ENCODE results near the gene WDR93. TPM values are rescaled to one million over a fixed set of nuclear protein-coding genes. Genes with fewer than 3 reads are reported as not detected.

WDR93 gene
- total and polyA plus RNA-seq, 5 donors, result 0.05 TPM; not detected in 4

- intact Hi-C loops (cut with DNase I), result loop anchor here in 1 of 4 donors (5.0 kb wide), 1 partner anchor 36 kb away; the partner anchor contains the start of gene KIF7
- no peak overlapping the region for H3K4me3 ChIP-seq (ENCODE audit: low read length)
- WGBS, result 46% methylated on average over 2 of the region's 2 CpGs
- no peak for DNase-seq
- no peak overlapping the region for H3K27ac ChIP-seq (ENCODE audit: low read length)
- H3K9me3 ChIP-seq (ENCODE audit: control insufficient read depth, low read length), result no peaks in the 10 kb centered on the region
- H3K27me3 ChIP-seq (ENCODE audit: control insufficient read depth, insufficient read depth), result no peaks in the 10 kb centered on the region
- H3K4me1 ChIP-seq (ENCODE audit: control insufficient read depth, insufficient read depth, low read length), result no peaks in the 10 kb centered on the region
- no peak for ATAC-seq
Observed at GRCh38 chr15:89693091-89693490, 2.5 kb downstream of the WDR93 start.

GRCh38 chr15:89693696-89694095, 3.1 kb downstream of the WDR93 start:
- WGBS, result 80% methylated on average over 1 of the region's 1 CpG
- Histone ChIP-seq H3K27ac (ENCODE audit: low read length) (no peak overlapping the region), H3K4me1 (ENCODE audit: control insufficient read depth, insufficient read depth, low read length) (no peaks in the 10 kb centered on the region), H3K4me3 (ENCODE audit: low read length) (no peak overlapping the region), H3K9me3 (ENCODE audit: control insufficient read depth, low read length) (no peaks in the 10 kb centered on the region), H3K27me3 (ENCODE audit: control insufficient read depth, insufficient read depth) (no peaks in the 10 kb centered on the region)
- ATAC-seq (no peak), DNase-seq (no peak)
- intact Hi-C loops (cut with DNase I), result loop anchor here in 1 of 4 donors (5.0 kb wide), 1 partner anchor 36 kb away; the partner anchor contains the start of gene KIF7

- no peak for ATAC-seq
- Histone ChIP-seq H3K27ac (ENCODE audit: low read length) (no peak overlapping the region), H3K4me3 (ENCODE audit: low read length) (no peak overlapping the region), H3K4me1 (ENCODE audit: control insufficient read depth, insufficient read depth, low read length) (no peaks in the 10 kb centered on the region), H3K9me3 (ENCODE audit: control insufficient read depth, low read length) (no peaks in the 10 kb centered on the region), H3K27me3 (ENCODE audit: control insufficient read depth, insufficient read depth) (no peaks in the 10 kb centered on the region)
- WGBS, result 88% methylated on average over 1 of the region's 1 CpG
- intact Hi-C loops (cut with DNase I), result no loop called here
- no peak for DNase-seq
Observed at GRCh38 chr15:89695198-89695597, 4.6 kb downstream of the WDR93 start.

- Histone ChIP-seq H3K9me3 (ENCODE audit: control insufficient read depth, low read length) (no peaks in the 10 kb centered on the region), H3K4me3 (ENCODE audit: low read length) (no peak overlapping the region), H3K4me1 (ENCODE audit: control insufficient read depth, insufficient read depth, low read length) (no peaks in the 10 kb centered on the region), H3K27me3 (ENCODE audit: control insufficient read depth, insufficient read depth) (peaks cover 3% of the 10 kb centered on the region), H3K27ac (ENCODE audit: low read length) (no peak overlapping the region)
- intact Hi-C loops (cut with DNase I), result no loop called here
- ATAC-seq (no peak), DNase-seq (no peak)
Observed at GRCh38 chr15:89704411-89704810, 13.8 kb downstream of the WDR93 start.

GRCh38 chr15:89707577-89707976, 17.0 kb downstream of the WDR93 start:
- H3K27me3 ChIP-seq (ENCODE audit: control insufficient read depth, insufficient read depth), result no peaks in the 10 kb centered on the region
- H3K9me3 ChIP-seq (ENCODE audit: control insufficient read depth, low read length), result no peaks in the 10 kb centered on the region
- H3K4me1 ChIP-seq (ENCODE audit: control insufficient read depth, insufficient read depth, low read length), result no peaks in the 10 kb centered on the region
- intact Hi-C loops (cut with DNase I), result no loop called here
- 62% methylated on average over 1 of the region's 1 CpG for WGBS
- no peak overlapping the region for H3K4me3 ChIP-seq (ENCODE audit: low read length)
- DNase-seq (no peak), ATAC-seq (no peak)
- no peak overlapping the region for H3K27ac ChIP-seq (ENCODE audit: low read length)

GRCh38 chr15:89714775-89715174, 24.2 kb downstream of the WDR93 start:
- no peak for ATAC-seq
- Histone ChIP-seq H3K27me3 (ENCODE audit: control insufficient read depth, insufficient read depth) (no peaks in the 10 kb centered on the region), H3K9me3 (ENCODE audit: control insufficient read depth, low read length) (no peaks in the 10 kb centered on the region), H3K4me1 (ENCODE audit: control insufficient read depth, insufficient read depth, low read length) (no peaks in the 10 kb centered on the region), H3K27ac (ENCODE audit: low read length) (no peak overlapping the region), H3K4me3 (ENCODE audit: low read length) (no peak overlapping the region)
- intact Hi-C loops (cut with DNase I), result no loop called here
- whole genome bisulfite sequencing, result 76% methylated on average over 2 of the region's 2 CpGs
- no peak for DNase-seq

GRCh38 chr15:89723031-89723430, 32.4 kb downstream of the WDR93 start:
- no peaks in the 10 kb centered on the region for H3K9me3 ChIP-seq (ENCODE audit: control insufficient read depth, low read length)
- intact Hi-C loops (cut with DNase I), result no loop called here
- no peak overlapping the region for H3K4me3 ChIP-seq (ENCODE audit: low read length)
- ATAC-seq, result no peak
- WGBS, result 62% methylated on average over 3 of the region's 3 CpGs
- DNase-seq, result no peak
- H3K4me1 ChIP-seq (ENCODE audit: control insufficient read depth, insufficient read depth, low read length), result no peaks in the 10 kb centered on the region
- no peak overlapping the region for H3K27ac ChIP-seq (ENCODE audit: low read length)
- H3K27me3 ChIP-seq (ENCODE audit: control insufficient read depth, insufficient read depth), result no peaks in the 10 kb centered on the region

- H3K27ac ChIP-seq (ENCODE audit: low read length), result no peak overlapping the region
Observed at GRCh38 chr15:89724621-89725020, 34.0 kb downstream of the WDR93 start.

GRCh38 chr15:89725064-89725463, 34.5 kb downstream of the WDR93 start:
- DNase-seq, result no peak
- ATAC-seq, result no peak
- 93% methylated on average over 1 of the region's 1 CpG for WGBS
- H3K27ac ChIP-seq (ENCODE audit: low read length), result no peak overlapping the region
- no peaks in the 10 kb centered on the region for H3K4me1 ChIP-seq (ENCODE audit: control insufficient read depth, insufficient read depth, low read length)
- H3K4me3 ChIP-seq (ENCODE audit: low read length), result no peak overlapping the region
- intact Hi-C loops (cut with DNase I), result no loop called here
- H3K27me3 ChIP-seq (ENCODE audit: control insufficient read depth, insufficient read depth), result no peaks in the 10 kb centered on the region
- no peaks in the 10 kb centered on the region for H3K9me3 ChIP-seq (ENCODE audit: control insufficient read depth, low read length)

More at GRCh38 chr15:89724621-89725020, 34.0 kb downstream of the WDR93 start:
- ATAC-seq (no peak), DNase-seq (no peak)
- intact Hi-C loops (cut with DNase I), result no loop called here
- Histone ChIP-seq H3K9me3 (ENCODE audit: control insufficient read depth, low read length) (no peaks in the 10 kb centered on the region), H3K4me3 (ENCODE audit: low read length) (no peak overlapping the region), H3K4me1 (ENCODE audit: control insufficient read depth, insufficient read depth, low read length) (no peaks in the 10 kb centered on the region), H3K27me3 (ENCODE audit: control insufficient read depth, insufficient read depth) (no peaks in the 10 kb centered on the region)
- WGBS, result 96% methylated on average over 1 of the region's 1 CpG

GRCh38 chr15:89728254-89728653, 37.6 kb downstream of the WDR93 start:
- intact Hi-C loops (cut with DNase I), result no loop called here
- ATAC-seq, result peak; percentile 87 to 89
- Histone ChIP-seq H3K27me3 (ENCODE audit: control insufficient read depth, insufficient read depth) (no peaks in the 10 kb centered on the region), H3K9me3 (ENCODE audit: control insufficient read depth, low read length) (no peaks in the 10 kb centered on the region), H3K4me1 (ENCODE audit: control insufficient read depth, insufficient read depth, low read length) (no peaks in the 10 kb centered on the region), H3K27ac (ENCODE audit: low read length) (no peak overlapping the region), H3K4me3 (ENCODE audit: low read length) (no peak overlapping the region)
- WGBS, result 9% methylated on average over 2 of the region's 2 CpGs
- DNase-seq, result no peak

- ATAC-seq, result no peak
- intact Hi-C loops (cut with DNase I), result no loop called here
- no peak for DNase-seq
- WGBS, result 84% methylated on average over 5 of the region's 5 CpGs
- Histone ChIP-seq H3K27me3 (ENCODE audit: control insufficient read depth, insufficient read depth) (no peaks in the 10 kb centered on the region), H3K9me3 (ENCODE audit: control insufficient read depth, low read length) (no peaks in the 10 kb centered on the region), H3K4me1 (ENCODE audit: control insufficient read depth, insufficient read depth, low read length) (no peaks in the 10 kb centered on the region), H3K4me3 (ENCODE audit: low read length) (no peak overlapping the region), H3K27ac (ENCODE audit: low read length) (no peak overlapping the region)
Observed at GRCh38 chr15:89731275-89731674, 40.7 kb downstream of the WDR93 start.

- Histone ChIP-seq H3K27me3 (ENCODE audit: control insufficient read depth, insufficient read depth) (no peaks in the 10 kb centered on the region), H3K4me1 (ENCODE audit: control insufficient read depth, insufficient read depth, low read length) (no peaks in the 10 kb centered on the region), H3K27ac (ENCODE audit: low read length) (no peak overlapping the region), H3K4me3 (ENCODE audit: low read length) (no peak overlapping the region), H3K9me3 (ENCODE audit: control insufficient read depth, low read length) (no peaks in the 10 kb centered on the region)
- intact Hi-C loops (cut with DNase I), result no loop called here
- no peak for ATAC-seq
- WGBS, result 55% methylated on average over 8 of the region's 8 CpGs
- no peak for DNase-seq
Observed at GRCh38 chr15:89732451-89733172, 42.0 kb downstream of the WDR93 start.

All from right cardiac atrium (tissue), 5 donors.